Activated CD4-positive, alpha-beta T cell treated with anti-CD3 and anti-CD28 coated beads for 1 hour (primary cell): Measurements from ENCODE around the gene ARAP2.

Experiments used
- DNase-seq: peaks from one replicate; pipeline ENCODE4 v3.0.0-alpha.2; 2020

ARAP2 gene, protein sequence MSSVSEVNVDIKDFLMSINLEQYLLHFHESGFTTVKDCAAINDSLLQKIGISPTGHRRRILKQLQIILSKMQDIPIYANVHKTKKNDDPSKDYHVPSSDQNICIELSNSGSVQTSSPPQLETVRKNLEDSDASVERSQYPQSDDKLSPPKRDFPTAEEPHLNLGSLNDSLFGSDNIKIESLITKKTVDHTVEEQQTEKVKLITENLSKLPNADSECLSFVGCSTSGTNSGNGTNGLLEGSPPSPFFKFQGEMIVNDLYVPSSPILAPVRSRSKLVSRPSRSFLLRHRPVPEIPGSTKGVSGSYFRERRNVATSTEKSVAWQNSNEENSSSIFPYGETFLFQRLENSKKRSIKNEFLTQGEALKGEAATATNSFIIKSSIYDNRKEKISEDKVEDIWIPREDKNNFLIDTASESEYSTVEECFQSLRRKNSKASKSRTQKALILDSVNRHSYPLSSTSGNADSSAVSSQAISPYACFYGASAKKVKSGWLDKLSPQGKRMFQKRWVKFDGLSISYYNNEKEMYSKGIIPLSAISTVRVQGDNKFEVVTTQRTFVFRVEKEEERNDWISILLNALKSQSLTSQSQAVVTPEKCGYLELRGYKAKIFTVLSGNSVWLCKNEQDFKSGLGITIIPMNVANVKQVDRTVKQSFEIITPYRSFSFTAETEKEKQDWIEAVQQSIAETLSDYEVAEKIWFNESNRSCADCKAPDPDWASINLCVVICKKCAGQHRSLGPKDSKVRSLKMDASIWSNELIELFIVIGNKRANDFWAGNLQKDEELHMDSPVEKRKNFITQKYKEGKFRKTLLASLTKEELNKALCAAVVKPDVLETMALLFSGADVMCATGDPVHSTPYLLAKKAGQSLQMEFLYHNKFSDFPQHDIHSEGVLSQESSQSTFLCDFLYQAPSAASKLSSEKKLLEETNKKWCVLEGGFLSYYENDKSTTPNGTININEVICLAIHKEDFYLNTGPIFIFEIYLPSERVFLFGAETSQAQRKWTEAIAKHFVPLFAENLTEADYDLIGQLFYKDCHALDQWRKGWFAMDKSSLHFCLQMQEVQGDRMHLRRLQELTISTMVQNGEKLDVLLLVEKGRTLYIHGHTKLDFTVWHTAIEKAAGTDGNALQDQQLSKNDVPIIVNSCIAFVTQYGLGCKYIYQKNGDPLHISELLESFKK (N-terminal part only)

DNA sequence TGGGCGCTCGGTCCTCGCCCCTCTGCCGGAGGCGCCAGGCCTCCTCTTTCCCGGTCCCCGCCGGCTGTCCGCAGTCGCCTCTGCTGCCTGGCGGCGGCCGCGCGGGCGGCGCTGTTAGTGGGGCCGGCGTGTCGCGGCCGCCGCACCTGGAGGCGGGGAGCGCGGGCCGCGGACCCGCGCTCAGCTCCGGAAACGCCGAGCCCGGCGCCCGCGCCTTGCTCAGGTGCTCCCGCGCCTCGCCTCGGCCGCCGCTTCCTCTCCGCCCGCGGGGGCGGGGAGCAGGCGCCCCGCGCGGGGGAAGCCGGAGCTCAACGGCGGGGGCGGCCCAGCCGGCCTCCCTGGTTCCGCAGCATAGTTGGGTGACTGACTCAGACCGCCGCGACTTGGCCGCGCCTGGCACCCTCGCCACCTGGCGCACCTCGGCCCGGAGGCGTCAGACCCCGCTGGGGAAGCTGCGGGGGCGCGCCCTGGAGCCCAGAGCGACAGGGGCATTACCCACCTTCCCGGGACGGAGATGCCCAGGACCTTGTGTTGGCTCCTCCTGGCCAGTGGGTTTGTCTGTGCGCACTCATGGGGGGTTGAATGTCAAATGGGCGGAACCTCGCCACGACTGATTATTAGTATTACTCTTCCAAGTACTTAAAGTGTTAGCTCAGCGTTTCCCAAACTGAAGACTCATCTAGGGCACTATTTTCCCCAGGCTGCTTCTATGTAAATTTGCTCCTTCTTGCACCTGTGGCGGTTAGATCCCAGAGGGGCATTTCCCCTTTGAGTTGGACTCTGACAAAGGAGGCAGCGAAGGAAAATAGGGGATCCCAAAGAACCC lies at the start of gene ARAP2:
Gene ARAP2, minus strand, starts transcription at position 258 of the 826 bp plus-strand sequence. CDS start 15,028 bp downstream, outside the sequence.
- DNase-seq, result peak; percentile 70

DNA sequence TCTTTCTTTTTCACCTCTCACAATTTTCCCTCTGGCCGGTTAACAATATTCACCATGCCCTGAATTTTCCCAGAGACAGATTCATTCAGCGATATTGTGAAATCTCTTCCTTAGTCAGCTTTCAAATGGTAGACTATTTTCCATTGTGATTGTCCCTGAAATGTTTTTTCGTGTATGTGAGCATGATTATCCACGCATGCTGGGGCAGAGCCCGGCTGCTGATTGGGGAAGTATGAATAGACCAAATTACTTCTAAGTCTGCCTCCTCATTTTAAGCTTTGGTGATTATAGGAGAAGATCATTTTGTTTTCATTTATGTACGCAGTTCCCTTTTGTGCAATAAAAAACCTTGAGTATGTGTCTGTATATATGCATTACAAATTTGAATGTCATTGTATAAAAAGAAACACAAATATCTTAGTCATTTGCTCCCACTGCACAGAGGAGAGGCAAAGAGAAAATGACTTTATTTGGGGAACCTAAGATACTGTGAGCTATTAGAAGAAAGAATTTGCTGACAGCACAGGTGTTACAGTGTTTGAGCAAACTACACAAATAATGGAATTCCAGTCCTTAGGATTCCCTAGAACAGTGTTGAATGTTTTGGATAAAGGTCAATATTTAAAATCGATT lies 48.4 kb upstream of the ARAP2 start:
- no peak for DNase-seq

DNA sequence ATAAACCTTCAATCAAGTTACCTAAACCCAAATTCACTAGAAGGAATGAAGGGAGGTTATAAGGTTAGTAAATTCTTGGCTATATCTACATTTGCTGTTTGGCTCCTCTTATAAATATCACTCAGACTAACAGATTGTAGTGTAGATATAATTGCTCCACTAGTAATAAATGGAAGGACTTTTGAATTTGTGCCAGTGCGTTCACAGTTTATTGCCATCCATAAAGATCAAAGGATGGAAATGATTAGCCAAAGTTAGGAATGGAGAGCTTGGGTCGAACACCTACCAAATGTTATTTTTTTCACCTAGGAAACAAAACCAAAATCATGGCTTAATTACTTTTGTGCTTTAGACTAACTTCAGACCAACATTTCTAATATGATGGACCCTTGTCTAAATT lies 46.3 kb upstream of the ARAP2 start:
- DNase-seq, result no peak

DNA sequence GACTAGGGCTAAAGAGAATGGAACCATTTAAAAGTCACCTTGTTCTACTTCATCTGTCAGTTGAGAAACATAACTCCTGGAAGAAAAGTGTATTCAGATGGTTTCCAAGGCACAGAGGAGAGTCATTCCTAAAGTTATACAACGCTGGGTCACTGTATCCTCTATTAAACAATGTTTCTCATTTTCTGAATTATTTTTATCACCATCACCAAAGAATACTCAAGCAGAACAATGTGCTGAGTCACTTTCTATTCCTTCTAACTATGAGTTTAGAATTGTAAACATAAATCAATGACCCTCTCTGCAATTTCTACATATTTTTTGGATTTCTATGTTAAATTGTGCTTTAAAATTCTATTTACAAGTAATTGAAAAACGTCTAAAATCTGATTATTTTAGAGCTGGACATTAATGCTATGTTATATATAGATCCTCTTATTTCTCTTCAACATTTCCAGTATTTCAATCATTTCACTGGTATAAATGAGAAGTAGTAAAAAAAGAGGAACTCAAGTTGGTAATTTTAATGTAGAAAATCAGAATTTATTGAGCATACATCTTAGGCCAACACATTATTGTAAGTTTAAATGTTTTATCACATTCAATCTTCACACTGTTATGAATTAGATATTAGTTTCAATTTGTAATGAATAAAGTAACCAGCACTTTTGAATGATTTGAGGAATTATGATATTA lies 44.6 kb upstream of the ARAP2 start:
- no peak for DNase-seq

DNA sequence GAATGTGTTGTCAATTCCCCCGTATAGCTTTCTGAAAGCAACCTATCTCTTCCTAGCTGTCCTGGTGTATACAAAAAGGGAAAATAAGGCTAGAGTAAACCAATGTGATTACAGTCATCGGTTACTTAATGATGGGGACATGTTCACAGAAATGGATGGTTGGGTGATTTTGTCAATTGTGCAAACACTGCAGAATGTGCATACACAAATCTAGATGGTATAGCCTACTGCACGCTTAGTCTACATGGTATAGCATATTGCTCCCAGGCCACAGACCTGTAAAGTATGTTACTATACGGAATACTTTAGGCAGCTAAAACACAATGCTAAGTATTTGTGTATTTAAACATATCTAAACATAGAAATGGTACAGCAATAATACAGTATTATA lies 42.2 kb upstream of the ARAP2 start:
- no peak for DNase-seq

DNA sequence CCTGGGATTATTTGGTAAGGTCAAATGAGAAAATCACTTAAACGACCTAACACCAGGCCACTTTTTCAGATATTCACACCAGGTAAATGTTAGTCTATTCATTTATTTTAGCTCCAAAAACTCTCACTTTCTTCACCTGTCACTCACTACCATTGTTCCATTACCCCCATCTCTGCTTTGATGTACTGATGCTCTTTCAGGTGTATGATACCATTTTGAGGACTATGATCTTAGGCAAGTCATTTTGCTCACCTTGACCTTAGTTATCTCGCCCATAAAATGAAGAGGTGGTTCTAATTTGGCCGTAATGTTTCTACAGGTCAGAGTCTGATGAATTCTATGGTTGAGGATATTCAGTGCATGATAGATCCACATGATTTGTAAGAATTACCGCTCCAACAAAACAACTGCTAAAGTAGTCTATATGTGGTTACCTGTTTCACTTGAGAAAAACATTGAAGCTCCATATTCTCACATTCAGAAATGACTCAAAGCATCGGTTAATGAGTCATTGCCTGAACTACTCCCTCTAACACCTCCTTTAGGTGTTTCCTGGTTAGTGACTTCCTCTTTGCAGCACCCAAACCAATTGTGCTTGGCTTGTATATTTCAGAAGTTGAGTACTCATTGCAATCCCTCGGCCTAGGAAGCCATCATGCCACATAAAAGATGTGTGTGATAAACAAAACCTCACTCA lies 41.6 kb upstream of the ARAP2 start:
- peak; percentile 9 for DNase-seq

DNA sequence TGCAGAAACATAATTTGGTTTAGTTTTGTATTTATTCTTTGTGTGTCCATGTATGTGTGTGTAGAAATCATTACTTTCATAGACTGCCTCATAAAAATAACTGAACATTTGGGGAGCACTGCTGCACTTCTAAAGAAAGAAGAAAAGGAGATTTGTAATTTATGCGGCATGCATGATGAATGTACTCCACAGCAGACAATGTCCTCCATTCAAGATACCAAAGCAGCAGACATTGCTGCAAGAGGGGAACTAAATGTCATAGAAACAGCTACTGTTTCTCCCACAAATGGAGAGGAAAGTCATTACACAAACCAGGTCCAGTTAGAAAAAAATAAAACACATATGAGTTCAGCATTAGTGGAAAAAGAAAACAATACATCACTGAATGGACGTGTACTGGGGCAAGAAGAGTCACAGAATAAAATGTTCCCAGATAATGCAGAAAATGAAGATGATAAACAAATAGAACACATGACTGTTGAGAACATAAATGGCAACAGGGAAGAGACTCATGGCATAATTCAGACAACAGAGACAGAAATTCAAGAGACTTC lies 39.7 kb upstream of the ARAP2 start:
- no peak for DNase-seq

DNA sequence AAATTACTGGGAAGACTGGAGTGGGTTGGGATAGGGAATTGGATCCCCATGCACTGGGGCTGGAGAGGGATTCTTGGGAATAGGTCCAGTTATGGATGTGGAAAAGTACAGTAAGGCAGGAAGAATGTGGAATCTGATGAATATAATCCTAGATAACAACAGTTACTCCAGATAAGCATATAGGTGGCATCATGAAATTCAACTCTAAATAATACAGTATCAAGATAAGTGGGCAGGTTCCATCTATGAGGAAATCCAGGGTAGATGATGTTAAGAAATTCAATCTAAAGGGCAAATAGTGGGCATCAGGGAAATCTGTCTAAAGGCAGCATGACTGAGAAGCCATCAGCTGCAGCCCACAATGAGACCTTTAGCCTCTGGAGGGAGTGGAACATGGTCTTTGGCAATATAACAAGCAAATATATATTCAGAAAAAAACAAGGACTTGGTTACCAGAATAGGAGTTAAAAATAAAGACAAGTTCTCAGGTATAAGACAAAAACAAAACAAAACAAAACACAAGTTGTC lies 38.3 kb upstream of the ARAP2 start:
- DNase-seq, result no peak

DNA sequence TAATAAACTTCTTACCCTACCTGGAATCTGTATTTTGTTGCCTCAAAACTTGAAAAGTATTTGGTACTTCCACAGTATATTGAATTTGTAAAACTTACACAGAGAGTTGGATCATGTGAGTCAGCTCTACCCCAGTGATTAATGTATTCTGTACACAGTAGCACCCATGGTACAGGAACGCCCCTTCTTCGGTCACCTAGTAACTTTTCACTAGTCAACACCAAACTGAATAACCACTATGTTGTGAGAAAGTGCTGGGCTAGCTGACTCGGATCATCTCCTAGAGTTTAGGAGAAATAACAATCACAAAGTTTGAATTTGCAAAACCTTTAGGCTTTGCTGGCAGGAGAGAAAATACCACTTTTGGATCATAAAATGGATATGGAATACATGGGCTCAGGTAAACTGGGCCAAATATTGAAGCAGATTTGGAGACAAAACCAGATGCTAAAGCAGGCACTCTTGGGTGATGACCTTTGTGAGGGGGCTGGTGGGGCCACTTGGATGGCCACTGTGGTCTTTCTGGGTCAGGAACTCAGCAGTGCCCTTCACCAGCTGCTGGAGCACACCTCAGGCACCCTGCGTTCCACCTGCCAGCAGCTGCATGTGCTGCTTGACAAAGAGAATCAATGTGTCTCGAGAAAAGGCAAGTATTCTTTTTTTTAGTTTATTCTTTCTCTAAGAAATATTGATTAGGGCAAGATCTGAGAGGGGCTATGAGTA lies 37.2 kb upstream of the ARAP2 start, which contains the start of gene DTHD1:
Gene DTHD1, plus strand, starts transcription at position 233 of the 723 bp plus-strand sequence. Its CDS starts 143 bp downstream, at position 376.
- DNase-seq, result no peak

DNA sequence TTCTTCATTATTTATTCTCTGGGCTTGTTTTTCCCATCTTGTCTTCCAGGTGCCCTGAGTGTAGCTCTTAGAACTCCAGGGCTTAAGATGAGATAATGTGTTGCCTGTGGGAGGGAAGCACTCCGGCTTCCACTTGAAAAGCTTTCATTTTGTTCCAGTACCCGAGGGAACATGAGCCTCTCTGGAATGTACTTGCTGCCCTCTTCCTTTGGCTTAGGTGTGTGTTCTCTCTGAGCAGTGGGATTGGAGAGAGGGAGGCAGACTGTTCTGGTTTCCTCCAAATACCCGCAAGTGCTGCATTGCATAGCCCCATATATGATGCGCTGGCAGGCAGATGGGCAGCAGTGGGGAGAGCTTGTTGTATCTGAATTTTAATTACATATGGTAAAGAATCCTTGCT lies 36.2 kb upstream of the ARAP2 start:
- DNase-seq, result no peak

DNA sequence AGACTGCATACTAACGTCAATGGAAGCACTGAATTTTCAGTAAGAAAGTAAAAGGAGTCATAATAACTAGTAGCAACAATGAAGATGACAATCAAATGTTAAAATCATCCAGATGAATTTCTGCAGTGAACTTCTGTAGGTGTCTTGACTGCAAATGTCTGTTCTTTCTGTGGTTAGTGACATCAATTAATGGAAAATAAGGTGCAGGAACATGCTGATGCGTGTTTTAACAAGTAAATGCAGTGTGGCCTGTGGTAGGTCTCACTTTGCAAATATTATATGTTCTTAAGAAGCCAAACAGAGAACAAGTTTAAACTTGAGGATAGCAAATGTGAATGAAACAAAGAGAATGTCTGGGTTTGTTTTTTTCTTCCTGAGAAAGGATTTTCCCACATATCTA lies 34.5 kb upstream of the ARAP2 start:
- no peak for DNase-seq

DNA sequence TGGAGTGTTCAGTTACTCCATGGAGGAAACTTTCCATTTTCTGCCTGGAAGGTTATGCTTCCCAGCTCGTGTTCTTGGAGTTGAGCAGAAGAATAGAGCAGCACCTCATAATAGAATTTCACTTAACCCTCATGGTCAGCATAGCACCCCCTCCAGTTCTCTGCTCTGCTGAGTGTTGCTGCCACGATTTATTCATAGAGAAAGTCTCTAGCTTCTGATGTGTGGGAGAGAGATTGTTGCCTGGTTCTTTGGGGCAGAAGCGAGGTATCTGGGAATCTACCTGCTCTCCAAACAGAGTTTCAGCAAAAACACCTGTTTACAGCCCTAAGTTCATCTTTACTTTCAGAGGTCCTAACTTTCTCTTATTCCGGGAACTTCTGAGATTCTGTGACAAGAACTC lies 33.2 kb upstream of the ARAP2 start:
- no peak for DNase-seq

DNA sequence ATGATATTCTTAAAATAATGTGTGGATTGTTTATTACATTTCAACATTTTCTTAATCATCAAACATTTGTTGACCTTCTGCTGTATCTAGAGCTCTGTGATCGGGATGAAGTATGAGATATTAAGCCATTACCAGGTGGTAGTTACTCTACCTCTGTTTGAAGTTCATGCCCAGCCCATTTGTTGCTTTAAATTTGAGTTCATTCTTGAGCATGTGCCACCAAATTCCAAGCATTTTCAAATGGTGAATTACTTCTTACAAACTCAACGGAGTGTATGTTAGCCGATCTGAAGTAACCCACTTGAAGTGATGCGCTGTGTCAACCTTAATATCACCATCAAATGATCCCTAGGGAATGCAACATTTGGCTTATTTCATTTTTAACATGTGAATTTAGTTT lies 29.8 kb upstream of the ARAP2 start:
- no peak for DNase-seq

DNA sequence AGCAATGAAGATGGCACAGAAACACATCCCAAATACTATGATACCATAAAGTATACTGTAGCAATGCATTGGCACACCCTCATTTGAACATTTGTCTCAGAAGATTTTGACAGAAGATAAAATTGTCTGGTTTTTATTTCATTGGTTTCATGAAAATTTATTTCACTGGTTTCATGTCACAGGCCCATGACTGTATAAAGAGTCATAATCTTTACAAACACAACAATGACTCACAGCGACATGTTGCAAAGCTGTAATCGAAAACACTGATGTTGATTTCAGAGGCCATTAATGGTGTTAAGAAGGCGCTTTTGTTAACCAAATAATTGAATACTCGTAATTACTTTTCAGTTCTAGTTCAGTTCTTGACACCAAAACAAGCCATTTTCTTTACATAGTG lies 29.0 kb upstream of the ARAP2 start:
- DNase-seq, result no peak

DNA sequence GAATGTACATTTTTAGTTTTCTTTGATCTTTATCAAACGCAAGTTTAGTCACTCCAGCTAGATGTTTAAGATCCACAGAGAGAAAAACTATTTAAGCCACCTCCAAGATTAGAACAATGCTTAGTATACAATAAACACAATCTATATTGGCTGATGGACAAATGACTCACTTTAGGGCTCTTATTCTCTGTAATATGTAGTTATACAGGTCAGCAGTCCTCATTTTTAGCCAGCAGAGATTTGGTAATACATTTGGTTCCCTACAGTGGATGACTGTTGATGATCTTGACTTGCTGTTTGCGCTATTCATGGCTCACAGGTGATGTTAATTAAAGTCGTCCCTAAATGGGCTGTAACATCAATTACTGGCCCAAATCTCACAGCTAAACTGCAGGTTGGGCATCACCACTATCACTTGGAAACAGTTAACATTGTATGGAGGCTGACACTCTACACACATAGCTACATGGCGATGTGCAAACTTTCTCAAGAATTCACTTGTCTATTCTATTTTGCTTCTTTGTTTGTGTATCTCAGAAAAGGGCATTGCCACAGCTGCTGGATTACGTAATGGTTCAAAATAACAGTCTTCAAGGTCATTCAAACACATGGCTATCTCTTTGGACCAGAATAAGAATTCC lies 25.3 kb upstream of the ARAP2 start:
- no peak for DNase-seq

DNA sequence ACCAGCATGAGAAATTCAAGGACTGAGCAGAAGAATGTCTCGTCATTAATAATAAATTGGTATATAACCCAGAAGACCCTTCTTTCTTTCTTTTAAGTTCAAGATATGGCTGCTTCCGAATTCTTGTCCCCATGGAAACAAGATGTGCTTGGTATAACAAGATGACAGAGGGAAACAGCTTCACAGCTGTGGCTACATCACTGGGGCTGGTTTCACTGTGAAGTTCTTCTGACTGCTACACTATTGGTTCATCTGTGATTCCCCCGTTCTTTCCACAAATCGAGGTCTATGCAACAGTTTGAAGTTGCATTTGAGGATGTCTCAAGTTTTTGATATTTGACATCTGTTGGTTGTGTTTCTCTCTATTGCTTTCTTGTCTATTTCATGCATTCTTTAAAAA lies 24.8 kb upstream of the ARAP2 start:
- no peak for DNase-seq

DNA sequence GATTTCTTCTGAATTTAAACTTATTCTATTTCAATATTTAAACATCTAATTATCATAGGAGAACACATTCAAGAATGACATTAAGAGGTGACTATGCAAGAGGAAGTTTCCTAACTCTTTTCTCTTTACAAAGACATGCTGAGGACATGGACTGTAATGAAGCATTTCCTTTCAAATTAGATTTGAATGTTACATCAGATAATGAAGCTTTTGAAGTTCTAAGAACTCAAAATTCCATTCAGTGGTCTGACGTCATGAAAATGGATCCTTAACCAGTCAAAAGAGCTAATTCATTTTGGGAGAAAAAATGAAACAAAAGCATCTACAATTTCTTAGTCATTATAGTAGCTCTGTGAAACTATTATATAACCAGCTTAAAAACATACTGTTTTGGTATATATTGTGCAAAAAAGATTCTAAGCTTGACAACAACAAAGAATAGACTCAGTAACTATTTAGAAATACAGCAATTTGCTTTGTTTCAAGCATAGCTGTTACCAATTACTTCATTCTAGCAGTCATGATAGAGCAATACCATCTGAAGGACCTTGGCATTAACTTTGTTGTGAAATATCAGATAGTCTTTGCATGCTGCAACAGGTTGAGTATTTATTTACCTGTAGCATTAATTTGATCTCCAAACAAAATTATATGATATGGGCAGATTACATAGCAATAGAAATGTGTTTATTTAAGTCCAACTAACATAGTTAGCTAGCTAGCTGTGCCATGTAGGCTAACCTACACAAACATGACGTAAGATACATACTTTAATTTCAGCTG lies 23.4 kb upstream of the ARAP2 start:
- no peak for DNase-seq
